UCSD-AML1 (cell line): ENCODE results near the gene EDC3.
"Not testable (repeated sequence)": the region's sequence is repeated elsewhere in the genome, so short reads cannot be mapped to it uniquely, and the experiment has no call there.

Experiments
- DNase-seq: peaks from one replicate; lab custom pipeline; 2025; ENCODE audit not compliant: unreplicated experiment; lab: John Stamatoyannopoulos, UW

The EDC3 gene

DNA sequence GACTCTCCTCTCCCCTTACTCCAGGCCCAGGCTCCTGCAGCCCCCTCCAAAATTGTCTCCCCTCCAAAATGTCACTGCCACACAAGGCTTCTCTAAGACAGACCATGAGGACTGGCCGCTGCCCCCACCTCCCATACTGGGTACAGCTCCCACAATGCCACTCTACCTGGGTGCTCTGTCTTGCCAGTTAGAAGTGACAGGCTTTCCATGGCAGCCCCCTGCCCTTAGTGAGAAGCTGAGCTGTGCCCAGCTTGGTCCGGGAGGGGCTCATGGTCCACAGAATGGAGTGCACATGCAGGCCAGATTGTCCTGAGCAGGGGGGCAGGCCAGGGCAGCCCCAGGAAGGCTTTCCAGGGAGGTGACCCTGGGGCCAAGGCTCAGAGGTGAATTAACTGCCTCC lies 83.1 kb downstream of the EDC3 start:
- no peak for DNase-seq

- no peak for DNase-seq
Observed at GRCh38 chr15:74611834-74612233, 84.0 kb downstream of the EDC3 start.

GRCh38 chr15:74611341-74611740 lies 84.5 kb downstream of the EDC3 start:
- DNase-seq: no peak

GRCh38 chr15:74610302-74610951 lies 85.4 kb downstream of the EDC3 start:
- no peak for DNase-seq

DNA sequence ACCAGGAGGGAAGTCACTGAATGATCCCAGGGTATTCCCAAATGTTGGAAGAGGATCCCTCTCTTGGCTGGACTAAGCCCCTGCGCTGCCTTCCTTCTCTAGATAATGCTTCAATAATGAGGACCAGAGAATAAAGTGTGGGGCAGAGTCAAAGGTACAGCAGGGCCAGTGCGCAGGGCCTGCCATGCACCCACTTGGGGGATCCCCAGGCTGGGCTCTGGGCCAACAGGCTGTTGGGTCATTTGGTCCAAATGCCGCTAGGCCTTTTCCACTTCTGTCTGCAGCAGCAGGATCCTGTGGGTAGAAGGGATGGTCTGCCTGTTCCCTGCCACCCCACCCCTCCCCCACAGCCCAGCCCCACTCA lies 85.9 kb downstream of the EDC3 start:
- no peak for DNase-seq

DNA sequence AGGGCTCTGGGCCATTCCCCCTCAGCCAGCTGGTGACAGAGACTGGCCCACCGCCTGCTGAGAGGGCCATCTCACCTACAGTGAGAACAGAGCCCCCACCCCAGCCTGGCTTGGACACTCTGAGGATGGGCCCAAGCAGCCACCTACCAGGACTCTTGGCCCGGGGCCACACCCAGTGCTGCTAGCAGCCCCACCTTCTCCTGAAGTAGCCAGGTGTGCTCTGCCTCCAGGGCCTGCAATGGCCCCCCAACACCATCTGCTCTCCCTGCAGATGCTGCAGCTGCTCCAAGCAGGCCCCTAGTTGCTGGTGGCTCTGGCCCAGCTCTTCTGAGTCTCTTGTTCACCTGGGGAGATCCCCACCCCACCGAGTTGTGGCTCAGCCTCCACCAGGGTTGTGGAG lies 87.0 kb downstream of the EDC3 start:
- no peak for DNase-seq

DNA sequence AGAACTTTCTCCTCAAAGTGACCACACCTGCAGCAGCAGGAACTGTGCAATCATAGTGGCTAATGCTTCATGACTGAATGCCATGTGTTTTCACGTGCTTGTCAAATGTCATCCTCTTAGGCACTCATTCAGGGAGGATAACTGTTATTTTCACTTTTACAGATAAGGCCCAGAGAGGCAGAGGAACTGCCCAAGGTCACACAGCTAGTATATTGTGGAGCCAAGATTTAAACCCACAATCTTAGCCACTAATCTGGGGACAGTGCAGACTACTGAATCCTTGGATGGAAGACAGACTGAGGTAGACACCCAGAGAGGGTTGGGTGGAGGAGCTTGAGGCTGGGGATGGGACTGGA lies 90.1 kb downstream of the EDC3 start:
- DNase-seq: no peak

DNA sequence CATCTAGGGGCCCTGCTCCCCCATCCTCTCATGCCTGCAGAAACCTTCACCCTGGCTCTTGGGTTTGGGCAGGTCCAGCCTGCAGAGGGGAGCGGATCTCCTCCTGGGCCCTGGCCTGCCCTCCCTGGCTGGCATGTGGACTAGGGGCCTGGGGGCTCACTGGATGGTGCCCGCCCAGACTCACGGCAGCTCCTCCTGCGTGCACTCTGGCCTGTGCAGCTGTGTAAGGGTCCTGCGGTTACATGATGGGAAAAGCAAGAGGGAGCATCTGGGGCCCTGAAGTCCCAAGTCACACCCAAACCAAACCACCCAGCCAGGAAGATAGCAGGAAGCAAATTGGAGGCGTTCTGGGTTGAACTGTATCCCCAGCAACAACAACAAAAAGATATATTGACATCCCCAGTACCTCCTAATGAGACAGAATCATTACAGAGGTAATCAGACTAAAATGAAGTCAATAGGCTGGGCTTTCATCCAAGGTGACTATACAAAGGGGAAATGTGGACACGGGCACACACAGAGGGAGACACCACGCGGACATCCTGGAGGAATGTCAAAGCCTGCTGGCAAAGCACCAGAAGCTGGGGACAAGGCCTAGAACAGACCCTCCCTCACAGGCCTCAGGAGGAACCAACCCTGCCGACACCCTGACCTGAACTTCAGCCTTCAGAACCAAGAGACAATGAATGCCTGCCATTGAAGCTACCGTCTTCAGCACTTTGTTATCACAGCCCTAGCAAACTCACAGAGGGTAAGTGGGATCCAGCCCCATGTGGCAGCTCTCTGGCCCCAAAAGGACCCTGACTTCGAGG lies 90.6 kb downstream of the EDC3 start:
- no peak for DNase-seq

DNA sequence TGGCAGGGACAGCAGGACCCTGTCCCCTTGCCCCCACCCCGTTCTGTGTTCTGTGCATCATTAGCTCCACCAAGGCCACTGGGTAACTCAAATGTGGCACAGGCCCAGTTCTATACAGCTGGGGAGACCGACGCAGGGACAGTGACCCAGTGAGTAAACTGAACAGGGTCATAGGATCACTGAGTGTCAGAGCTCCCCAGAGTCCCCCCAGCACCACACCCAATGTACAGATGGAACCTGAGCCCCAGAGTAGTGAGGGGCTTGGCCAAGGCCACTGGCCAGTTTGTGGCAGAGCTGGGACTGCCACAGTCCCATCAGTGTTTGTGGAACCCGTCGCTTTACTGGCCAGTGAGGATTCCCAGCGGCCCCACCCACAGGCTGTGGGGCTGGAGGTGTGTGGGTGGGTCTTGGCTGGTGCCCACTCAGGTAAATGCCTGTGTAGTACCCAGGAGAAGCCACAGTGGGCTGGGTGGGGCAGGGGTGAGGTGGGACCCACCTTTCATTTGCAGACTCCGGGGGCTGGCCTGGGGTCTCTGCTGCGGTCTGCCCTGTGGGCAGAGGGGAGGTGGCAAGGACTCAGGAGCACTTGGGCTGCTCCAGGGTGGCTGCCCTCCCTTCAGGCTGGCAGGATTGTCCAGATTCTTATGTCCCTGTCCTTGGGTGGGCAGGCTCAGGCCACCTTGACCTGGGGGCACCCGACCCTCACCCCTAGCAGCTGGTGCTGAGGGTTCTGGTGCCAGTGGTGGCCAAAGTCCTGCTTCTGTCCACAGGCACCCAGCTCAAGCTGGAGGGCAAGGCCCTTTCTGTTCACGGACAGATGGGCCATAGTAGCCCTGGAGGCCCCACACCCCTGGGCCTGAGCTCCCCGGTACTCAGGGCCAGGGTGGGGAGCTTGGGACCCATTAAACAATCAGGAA lies 91.8 kb downstream of the EDC3 start:
- DNase-seq: no peak

- no peak for DNase-seq
Observed at GRCh38 chr15:74603026-74603788, 92.6 kb downstream of the EDC3 start.

DNA sequence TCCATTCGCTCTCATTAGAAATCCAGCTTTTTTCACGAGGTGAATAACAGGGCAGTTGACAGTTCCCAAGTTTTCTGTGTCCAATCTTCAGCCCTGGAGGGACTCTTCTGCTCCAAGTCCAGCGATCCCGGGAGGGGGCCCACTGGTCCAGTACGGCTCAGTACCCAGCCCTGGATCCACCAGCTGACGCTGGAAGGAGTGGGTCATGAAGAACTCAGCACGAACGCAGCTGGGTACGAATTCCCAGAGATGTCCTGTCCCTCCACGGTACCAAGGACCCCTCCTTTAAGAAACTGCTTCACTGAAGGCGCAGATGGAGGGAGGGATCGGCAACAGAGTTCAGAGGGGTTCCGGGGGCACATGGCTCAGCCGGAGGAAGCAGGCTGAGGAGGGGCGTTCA lies 96.7 kb downstream of the EDC3 start:
- no peak for DNase-seq

DNA sequence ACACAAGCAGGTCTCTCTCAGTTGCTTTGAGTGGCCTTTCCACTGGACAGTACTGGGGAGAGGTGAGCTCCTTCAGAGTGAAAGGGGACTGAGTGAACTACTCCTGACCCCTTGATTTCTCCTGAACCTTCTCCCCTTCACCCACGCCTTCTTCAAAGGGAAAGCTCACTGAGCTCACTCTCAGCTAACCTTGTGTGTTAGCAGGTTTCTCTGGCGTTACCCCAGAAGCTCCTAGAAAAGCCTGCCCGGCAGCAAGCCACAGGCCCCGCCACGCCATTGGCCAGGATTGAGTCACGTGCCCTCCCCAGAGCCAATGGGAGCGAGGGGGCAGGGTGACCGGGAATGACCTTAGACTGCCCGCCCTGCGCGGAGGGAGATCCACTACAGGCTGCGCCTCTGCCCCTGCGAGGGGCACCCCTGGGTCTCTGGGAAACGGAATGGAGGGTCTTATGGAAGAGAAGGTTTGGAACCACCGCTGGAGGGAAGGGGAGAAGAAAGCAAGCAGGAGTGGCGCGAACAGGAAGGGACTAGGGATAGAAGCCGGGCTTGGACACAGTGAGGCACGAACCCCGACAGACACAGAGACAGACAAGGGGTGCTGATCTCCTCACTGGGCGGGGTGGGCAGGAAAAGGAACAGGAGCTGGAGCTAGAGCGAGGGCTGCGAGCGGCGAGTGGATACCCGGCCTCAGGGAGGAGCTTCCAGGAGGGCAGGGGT lies 97.5 kb downstream of the EDC3 start:
- peak; percentile 76 for DNase-seq

- DNase-seq: not testable (repeated sequence)
Observed at GRCh38 chr15:74597146-74597705, 98.6 kb downstream of the EDC3 start.

- DNase-seq: not testable (repeated sequence)
Observed at GRCh38 chr15:74596736-74597135, 99.1 kb downstream of the EDC3 start.

GRCh38 chr15:74595271-74595670 lies 100.6 kb downstream of the EDC3 start:
- DNase-seq: no peak

DNA sequence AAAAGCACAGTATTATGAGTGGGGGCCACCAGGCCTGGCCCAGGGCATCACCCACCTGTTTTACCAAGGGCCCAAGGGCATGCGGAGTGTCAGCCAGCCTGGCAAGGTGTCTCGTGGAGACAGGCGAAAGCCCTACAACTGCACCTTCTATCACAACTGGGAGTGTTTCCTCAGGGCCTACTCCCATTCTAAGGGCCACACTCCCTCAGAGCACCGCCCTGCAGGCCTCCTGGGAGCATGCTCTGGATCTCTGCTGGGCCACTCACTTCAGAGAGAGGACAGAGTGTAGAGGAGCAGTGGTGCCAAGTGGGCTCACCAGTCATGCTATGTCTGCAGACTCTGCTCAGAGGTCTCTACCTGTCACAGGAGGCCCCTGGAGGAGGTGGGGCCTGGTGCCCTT lies 101.4 kb downstream of the EDC3 start:
- no peak for DNase-seq

DNA sequence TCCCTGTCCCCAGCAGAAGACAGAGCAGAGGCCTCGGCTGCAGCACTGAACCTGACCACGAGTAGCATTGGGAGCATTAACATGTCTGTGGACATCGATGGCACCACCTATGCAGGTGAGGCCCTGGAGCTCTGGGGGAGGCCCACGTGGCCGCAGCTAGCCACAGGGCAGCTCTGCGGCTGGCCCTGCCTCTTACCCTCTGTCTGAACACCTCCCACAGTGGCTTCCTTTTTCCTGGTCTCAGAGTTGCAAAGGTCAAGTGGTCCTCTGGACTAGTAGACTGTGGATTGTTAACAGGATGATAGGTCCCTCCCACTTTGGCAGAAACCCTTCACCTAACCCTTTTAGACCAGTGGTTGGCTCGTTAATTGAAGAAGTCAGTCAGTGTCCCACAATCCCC lies 102.7 kb downstream of the EDC3 start:
- DNase-seq: no peak

DNA sequence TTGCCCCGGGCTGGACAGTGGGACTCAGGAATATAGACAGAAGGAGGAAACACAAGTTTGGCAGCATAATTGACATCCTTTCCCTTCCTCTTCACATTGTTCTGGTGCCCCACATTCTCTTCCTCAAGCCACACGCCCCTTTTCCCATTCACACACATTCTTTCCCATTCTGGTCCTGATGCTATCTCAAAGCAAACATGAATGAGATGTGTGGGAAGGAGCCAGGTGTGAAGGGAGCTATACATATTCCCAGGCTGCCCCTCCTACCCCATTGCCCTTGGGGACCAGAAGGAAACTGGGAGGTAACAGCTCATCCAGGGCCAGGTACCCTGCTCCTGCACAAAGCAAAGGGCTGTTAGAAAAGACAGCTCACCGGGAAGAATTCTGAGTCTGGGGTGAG lies 103.6 kb downstream of the EDC3 start:
- DNase-seq: no peak

- DNase-seq: no peak
Observed at GRCh38 chr15:74589826-74590225, 106.0 kb downstream of the EDC3 start.

- DNase-seq: no peak
Observed at GRCh38 chr15:74585857-74586256, 110.0 kb downstream of the EDC3 start.
